Activated CD4-positive, CD25-positive, alpha-beta regulatory T cell (primary cell): ENCODE data around the gene OCIAD2.
A peak's percentile ranks its signal among the peaks of the same experiment; 100 is the strongest.
"Not testable (repeated sequence)": the region's sequence is repeated elsewhere in the genome, so short reads cannot be mapped to it uniquely, and the experiment has no call there.

ENCODE experiments used
- DNase-seq, 4 experiments: peaks; one replicate each; lab custom pipeline; 2025; lab: John Stamatoyannopoulos, UW

OCIAD2 gene, protein sequence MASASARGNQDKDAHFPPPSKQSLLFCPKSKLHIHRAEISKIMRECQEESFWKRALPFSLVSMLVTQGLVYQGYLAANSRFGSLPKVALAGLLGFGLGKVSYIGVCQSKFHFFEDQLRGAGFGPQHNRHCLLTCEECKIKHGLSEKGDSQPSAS

DNA sequence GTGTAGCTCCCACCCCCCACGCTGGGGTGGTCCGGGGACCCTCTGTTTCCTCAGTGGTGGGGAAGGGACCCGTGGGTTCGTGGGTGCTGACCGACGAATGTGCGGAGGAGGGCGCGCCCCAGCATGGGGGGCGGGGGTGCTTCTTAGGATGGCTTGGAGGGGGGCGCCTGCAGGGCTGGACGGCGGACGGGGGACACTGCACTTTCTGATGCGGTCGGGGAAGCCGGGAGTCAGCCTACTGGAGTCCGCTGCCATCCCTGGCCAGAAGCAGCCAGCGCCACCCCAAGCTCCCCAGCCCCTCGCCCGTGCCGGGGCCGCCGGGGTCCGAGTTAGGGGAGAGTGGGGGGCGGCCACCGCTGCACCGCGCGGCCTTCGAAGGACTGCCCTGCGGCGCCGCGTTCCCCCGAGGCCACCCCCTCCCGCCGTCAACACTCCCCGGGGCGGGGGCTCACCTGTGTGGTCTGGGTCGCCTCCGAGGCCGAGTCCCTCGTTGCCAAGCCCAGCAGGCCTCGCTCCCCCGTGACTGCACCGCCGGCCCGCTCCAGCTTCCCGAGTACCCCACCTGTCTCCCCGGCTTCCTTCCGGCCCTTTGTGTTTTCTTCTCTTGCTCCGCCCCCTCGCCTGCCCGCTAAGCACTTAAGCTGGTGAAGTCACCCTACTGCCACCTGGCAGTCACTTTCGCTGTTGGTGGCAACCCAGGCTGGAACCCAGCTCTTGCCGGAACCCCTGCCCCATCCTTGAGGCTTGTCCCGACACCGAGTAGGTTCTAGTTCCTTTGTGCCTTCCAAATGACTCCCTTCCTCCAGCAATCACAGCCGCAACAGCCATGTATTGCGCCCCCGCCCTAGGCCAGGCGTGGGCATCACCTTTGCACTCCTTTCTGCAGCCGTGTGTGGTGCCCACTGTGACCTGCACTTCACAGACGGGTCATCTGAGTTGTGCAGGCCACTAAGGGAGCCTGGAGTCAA is at the start of gene OCIAD2:
OCIAD2 (minus strand) TSS at position 569 of the 968 bp plus-strand sequence. CDS start 2,225 bp downstream, outside the sequence.
- DNase-seq: peak; percentile 45 to 78 (median 67)

DNA sequence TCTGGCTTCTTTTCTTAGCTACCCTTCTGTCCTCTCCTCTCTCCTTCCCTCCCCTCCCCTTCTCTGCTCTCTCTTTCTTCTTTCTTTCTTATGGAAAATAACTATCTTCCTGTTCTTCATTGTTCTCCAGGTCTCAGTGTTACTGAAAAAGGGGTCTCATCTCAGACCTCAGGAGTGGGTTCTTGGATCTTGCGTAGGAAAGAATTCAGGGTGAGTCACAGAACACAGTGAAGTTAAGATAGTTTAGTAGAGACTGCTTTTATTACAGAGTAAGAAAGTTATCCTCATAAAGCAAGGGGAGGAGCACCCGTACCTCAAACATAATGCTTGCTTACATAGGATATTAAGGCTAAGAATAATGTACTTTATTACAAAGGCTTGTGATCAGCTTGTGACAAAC is 47.7 kb upstream of the OCIAD2 start:
- no peak for DNase-seq

DNA sequence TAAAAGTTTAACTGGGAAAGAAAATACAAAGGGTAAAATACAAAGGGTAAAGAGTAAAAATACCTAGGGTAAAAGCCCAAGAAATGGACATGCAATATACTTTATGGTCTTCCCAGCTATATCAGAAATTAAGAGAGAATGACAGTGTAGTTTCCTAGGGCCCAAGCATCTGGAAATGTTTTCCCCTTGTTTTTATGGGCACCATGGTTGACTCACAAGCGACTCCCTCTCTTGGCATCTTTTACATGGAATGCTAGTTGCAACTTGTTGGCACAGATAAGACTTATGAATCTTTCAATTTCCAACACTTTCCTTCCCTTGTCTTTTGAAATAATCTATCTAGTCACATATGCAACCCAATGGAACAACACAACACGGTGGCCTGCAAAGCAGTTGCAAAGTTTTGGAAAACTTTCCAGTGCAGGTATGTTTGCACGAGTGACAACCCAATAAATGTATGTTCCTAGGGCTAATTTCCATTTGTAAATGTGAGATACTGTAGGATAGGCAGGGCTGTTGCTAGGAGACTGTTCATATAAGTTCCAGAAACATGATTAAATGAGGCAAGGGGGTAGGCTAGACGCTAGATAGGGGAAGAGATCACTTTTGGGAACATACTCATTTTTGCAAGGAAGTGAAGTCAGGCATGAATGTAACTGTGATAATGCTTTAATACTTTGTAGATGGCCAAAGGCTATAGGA is 43.1 kb upstream of the OCIAD2 start:
- no peak for DNase-seq

DNA sequence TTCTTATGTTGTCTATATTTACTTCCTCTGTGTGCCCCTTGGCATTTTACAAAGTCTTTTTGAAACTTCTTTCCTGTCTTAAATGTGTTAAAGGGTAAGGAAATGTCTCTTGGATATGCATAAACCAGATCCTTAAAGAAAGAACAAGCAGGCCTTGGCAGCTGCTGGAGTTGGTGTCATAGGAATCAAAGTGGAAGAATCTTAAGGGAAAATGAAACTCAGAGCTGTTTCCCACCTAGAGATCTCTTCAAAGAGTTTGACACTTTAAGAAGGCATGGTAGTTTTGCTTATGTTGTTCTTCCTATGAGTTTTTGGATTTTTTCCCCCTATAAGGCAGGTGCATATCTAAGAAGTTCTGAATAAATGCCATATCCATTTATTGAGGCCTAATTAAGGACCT is 42.5 kb upstream of the OCIAD2 start:
- no peak for DNase-seq

DNA sequence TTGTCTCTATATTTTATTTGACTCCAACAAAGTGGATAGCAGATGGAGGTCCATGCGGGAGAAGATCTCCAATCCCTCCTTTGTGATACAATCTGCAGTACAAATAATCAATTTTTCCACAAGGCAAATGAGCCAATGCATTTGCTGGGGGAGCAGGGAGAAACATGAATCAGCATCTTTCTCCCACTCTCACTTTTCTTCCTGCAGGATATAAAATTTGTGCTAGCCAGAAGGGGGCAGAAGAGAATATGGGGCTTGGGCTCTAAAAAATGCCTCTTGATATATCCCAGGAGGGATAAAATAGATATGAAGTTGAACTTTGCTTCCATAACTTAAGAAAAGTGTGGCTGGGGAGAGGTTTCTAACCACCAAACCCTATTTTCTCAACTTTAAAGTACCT is 41.2 kb upstream of the OCIAD2 start:
- DNase-seq: no peak

DNA sequence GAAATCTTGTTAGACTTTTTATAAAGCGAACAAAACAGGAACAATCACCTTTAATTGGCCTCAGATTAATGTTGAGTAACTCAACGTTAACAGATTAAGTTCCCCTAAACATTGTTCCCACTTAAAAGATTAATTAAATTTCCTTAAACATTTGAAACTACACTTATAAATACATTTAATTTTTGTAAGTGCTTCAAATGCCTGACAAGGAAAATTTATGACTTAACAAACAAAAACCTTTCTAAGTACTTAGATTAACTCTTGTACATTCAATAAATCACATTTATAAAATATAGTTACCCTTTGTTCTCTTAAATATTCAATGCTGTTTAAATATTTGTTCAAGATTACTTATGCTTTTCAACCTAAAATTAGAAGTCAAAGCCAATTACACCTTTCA is 39.4 kb upstream of the OCIAD2 start:
- DNase-seq: no peak

DNA sequence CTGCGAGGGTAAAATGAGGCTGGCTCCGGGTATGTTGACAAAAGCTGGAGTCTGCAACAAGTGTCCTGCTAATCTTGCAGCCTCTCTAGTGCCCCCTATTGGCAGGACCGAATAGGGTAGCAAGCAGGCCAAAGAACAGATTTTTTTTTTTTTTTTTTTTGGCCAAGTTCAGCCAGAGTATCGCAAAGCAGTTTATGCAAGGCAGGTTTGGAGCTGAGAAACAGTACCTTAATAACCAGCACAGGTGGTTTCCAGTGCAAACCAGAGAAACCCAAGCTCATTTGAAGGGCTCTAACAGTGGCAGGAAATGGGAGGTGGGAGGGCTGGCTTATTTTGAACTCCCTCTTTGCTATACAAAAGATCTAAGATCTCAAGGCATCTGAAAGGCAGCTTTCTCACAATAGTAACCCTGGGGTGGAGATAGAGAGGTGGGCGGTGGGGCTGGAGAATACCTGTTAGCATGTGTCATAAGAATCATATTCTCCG is 38.2 kb upstream of the OCIAD2 start:
- peak in 1 of 4 experiments; percentile 2 for DNase-seq

DNA sequence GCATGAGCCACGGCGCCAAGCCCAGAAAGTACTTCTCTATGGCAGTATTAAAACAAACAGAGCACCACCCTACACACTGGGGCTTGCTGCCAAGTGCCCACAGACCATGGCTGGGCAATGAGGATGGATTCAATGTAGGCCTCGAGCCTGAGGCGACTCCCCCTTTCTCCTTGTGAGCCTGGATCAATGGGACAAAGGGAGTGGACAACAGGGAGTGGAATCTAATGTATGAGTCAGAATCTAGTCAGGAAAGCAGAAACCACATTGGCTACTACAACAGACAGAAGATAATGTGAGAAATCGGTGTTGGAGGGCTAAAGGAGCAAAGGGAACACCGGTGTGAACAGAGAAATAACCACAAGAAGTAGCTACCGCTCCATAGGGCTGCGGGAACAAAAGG is 37.7 kb upstream of the OCIAD2 start:
- no peak for DNase-seq

DNA sequence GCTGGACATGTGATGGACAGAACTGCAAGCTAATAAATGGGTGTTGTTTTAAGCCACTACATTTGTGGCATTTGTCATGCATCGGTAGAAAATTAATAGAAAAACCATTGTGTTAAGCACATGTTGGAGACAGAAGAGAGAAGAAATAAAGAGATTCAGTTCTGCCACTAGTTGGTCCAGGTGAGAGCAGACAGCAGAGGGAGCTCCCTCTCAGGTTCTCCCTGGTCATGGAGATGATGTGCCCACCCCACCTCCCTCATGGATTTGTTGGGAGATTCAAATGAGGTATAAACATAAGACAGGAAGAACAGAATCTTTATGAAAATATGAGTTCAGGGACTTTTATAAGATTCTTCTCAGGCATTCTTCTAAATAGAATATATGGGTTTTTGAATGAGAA is 36.8 kb upstream of the OCIAD2 start:
- DNase-seq: no peak

DNA sequence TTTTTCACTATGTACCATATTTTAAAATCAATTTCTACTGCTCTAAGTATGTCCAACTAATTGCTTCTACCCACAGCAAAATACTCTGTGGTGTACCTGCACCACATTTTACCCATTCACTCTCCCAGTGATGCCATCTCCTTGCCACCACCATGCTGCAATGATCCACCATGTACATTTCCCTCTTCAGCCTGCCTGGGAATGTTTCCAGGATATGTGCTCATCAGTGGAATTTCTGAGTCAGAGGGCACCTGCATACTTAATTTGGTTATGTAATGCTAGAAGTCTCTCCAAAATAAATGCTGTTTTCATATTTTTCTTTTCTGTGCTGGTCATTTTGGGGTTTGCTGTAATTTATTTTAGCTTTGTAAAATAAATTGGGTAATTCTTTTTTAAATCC is 33.2 kb upstream of the OCIAD2 start:
- no peak for DNase-seq

DNA sequence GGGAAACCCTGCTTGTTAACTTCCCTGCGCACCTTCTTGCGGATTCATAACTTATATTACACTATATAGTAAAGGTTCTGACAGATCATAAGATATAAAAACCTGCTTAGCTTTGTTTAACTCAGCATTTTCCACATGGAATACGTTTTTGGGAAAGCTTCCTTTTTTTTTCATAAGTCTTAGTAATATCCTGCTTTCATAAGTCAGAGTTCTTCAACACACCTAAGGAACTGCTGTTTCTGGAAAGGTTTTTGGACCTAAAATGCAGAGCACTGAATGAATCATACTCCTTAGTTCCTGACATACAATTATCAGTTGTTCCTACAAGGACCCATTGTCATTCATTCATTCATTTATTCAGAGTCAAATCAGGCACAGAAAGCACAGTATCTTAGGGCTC is 32.3 kb upstream of the OCIAD2 start:
- no peak for DNase-seq

DNA sequence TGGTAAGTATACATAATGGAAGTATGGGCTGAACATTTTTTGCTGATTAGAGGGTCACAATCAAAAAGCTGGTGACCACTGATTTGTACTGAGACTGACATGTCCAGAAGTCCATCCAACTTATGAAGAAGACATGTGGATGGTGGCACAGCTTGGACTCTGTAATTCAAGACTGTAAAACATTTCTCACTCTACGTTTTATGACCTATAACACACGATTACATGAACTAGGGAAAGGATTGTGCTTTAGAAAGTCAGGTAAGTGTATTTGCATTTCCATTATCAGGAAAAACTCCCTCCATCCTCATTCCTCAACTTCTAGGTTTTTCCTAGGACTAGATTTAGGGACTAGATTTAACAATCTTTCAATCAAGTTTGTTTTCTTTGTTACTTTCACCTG is 30.5 kb upstream of the OCIAD2 start:
- no peak for DNase-seq

DNA sequence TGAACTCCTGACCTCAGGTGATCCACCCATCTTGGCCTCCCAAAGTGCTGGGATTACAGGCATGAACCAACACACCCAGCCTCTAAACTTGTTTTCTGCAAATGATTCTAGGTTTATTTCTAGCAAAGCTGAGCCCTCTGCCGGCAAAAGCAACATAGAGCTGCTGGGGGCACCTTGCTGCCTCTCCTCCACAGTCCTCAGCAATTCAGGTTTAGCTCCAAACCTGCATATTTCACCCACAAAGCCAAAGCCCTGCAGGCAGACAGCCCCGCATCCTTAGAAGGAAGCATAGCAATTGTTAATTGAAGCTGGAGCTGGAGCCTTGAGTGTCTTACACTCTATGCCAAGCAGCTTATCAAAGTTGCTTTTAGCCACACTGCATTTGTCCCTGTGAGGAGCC is 24.9 kb upstream of the OCIAD2 start:
- no peak for DNase-seq

DNA sequence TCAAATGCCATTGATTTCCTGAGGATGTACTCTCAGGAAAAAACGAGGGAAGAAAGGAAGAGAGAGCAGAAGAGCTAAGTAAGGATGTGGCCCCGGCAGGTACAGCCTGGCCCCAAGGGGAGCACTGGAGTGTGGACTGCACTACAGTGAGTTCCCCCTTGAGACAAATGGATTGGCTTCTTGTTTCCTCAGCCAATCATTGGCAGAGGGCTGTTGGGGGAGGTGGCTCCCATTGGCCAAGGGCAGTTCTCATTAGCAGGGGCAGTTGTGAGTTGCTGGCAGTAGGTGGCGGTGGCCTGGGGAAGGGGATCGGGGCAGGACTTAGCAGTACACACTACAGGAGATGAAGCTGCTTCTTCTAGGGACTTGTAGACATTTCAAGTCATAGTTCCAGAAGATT is 24.1 kb upstream of the OCIAD2 start:
- no peak for DNase-seq

DNA sequence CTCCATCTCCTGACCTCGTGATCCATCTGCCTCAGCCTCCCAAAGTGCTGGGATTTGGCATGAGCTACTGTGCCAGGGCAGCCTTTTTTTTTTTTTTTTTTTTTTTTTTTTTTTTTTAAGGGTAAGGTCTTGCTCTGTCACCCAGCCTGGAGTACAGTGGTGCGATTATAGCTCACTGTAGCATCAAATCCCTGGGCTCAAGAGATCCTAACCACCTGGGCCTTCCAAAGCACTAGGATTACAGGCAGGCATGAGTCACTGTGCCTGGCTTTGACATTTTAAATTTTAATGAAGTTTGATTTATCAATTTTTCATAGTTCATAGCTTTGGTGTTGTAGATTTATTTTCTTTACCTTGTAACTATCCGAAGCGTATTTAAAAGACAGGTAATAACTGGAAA is 17.8 kb upstream of the OCIAD2 start:
- no peak for DNase-seq

DNA sequence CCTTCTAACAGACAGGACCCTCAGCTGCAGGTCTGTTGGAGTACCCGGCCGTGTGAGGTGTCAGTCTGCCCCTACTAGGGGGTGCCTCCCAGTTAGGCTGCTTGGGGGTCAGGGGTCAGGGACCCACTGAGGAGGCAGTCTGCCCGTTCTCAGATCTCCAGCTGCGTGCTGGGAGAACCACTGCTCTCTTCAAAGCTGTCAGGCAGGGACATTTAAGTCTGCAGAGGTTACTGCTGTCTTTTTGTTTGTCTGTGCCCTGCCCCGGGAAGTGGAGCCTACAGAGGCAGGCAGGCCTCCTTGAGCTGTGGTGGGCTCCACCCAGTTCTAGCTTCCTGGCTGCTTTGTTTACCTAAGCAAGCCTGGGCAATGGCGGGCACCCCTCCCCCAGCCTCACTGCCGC is 16.5 kb upstream of the OCIAD2 start:
- not testable (repeated sequence) for DNase-seq

DNA sequence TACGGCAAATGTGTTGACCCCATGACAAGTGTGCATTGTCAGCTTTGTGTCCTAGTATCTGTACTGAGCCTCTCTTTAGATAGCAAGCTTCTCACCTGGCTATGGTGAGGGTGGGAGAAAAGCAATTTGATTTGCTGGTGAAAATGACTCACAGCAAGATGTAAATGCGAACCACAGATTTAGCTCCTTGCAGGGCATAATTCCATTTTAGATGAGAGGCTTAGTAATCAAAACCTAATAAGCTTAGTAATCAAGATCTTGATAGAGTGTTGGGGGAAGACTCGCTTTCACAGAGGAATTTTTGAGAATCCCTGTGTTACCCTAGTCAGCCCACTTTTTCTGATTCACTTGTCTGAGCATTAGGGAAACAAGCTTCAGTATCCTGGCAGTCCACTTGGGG is 7.7 kb upstream of the OCIAD2 start:
- no peak for DNase-seq

DNA sequence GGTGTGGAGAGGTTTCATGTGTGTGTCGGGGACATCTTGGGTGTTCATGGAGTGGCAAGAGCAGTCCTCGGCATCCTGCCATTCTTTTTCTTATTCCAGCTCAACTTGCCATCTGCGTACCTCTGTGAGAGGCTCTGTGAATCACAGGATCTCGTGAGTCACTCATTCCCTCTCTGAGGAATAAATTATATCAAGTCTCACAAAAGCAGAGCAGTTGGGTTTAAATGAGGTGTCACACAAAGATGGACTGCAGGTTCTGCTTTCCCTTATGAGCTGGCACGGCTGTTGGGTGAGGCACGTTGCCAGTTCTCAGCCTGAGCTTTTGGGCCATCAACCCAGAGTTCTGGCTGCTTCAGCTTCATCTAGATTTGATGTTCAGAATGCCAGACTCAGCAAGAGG is 6.8 kb upstream of the OCIAD2 start:
- no peak for DNase-seq

DNA sequence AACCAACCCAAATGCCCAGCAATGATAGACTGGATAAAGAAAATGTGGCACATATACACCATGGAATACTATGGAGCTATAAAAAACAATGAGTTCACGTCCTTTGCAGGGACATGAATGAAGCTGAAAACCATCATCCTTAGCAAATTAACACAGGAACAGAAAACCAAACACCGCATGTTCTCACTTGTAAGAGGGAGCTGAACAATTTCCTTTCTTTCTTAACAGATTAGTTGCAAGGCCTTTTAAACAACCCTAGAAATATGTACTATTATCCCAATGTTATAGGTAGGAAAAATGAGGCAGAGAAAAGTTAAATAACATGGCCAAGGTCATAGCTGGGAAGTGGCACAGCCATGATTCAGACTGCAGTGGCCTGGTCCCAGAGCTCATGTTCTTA is 5.8 kb upstream of the OCIAD2 start:
- no peak for DNase-seq

DNA sequence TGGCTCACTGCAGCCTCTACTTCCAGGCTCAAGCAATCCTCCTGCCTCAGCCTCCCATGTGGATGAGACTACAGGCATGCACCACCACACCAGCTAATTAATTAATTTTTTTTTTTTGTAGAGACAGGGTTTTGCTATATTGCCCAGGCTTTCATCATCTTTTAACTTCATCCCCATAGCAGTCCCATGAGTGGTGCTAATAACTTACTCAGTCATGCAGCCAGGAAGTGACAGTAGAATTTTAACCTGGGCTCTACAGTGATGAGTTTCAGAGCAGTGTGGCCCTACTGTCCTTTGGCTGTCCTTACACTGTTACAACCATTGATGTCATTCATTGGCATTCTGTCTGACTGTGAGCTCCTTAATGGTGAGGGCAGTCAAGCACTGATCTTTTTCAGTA is 3.9 kb upstream of the OCIAD2 start:
- no peak for DNase-seq

DNA sequence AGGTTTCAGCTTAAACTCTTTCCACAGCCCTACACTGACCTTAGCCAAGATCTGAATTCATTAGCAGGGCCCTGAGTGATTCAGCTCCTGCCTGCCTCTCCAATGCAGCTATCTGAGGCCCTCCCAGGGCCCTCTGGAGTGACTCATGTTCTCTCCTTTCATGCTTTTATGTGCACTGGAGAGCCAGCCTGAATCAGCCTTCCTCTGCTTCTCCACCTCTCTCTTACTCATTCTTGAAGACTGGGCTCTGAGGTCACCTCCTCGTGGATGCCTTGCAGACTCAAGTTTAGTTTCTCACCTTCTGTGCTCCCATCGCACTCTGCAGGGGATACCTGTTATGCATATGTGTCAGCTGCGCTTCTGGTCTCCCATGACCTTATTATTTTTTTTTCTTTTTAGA is 3.1 kb upstream of the OCIAD2 start:
- DNase-seq: peak in 2 of 4 experiments; percentile 3 to 28

DNA sequence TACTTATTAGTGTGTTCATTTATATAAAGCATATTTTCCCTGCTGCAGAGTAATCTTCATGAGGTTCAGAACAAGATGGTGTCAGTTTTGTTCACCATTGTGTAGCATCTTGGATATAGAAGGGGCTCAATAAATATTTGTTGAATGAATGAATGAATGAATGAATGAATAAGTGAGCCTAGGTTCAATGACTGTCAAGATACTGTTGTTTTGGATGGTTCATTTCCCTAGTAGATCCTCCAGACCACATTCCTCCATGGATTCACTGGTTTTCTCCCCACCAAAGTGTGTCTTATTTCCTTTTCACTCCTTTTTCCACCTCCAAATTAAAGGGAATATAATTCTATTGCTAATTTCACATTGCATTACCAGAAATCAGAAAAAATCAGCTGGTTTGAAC is 2.1 kb upstream of the OCIAD2 start:
- no peak for DNase-seq
